Keratinocyte (primary cell): ENCODE results near the gene ALG6. TPM values are rescaled to one million over a fixed set of nuclear protein-coding genes. Genes with fewer than 3 reads are reported as not detected.

ENCODE experiments used
- DNase-seq: peaks from one replicate; pipeline ENCODE4 v3.0.0-alpha.2; 2011; ENCODE audit warnings: low read depth, missing footprints, low spot score
- FAIRE-seq: peaks from 2 replicates; lab custom pipeline; 2011; peaks lifted over from hg19 to GRCh38; lab: Jason Lieb, UNC
- H2AFZ ChIP-seq: 2 replicates; pipeline ENCODE4 v1.6.0; 2012; ENCODE audit warnings: low read length, control low read depth, inconsistent platforms; ENCODE audit not compliant: control insufficient read depth
- H3K27ac ChIP-seq: 2 replicates; pipeline ENCODE4 v1.5.1; 2011; ENCODE audit warnings: low read length; ENCODE audit not compliant: control insufficient read depth, insufficient read depth
- H3K27me3 ChIP-seq: 3 replicates; pipeline ENCODE4 v1.6.0; 2011; ENCODE audit warnings: low read length; ENCODE audit not compliant: control insufficient read depth, insufficient read depth; ENCODE audit errors: extremely low read depth
- H3K36me3 ChIP-seq, 2 experiments: 2 replicates in 1 of 2; 3 replicates in 1 of 2; pipeline ENCODE4 v1.5.1; 2011; ENCODE audit warnings: low read length in 2 of 2, mild to moderate bottlenecking in 1 of 2; ENCODE audit not compliant: control insufficient read depth in 2 of 2, insufficient read depth in 2 of 2; ENCODE audit errors: extremely low read depth in 1 of 2
- H3K4me1 ChIP-seq: 3 replicates; pipeline ENCODE4 v1.5.1; 2011; ENCODE audit warnings: low read length; ENCODE audit not compliant: control insufficient read depth, insufficient read depth; ENCODE audit errors: extremely low read depth
- H3K4me2 ChIP-seq: 3 replicates; pipeline ENCODE4 v1.6.0; 2011; ENCODE audit warnings: low read depth, low read length; ENCODE audit not compliant: control insufficient read depth, insufficient read depth; ENCODE audit errors: extremely low read depth
- H3K4me3 ChIP-seq, 3 experiments: fragments of 200-600 bp in 1 of 3; sonication (generic) in 1 of 3; 2 replicates in 2 of 3; 3 replicates in 1 of 3; pipeline ENCODE4 v1.5.1; 2011 to 2016; ENCODE audit warnings: low read length in 3 of 3, mild to moderate bottlenecking in 3 of 3, control low read depth in 2 of 3, inconsistent platforms in 1 of 3, low read depth in 1 of 3, mixed read lengths in 1 of 3, mixed run types in 1 of 3, moderate library complexity in 1 of 3; ENCODE audit not compliant: control insufficient read depth in 2 of 3, insufficient read depth in 2 of 3; ENCODE audit errors: extremely low read depth in 1 of 3
- H3K79me2 ChIP-seq: 2 replicates; pipeline ENCODE4 v1.6.0; 2012; ENCODE audit warnings: low read length; ENCODE audit not compliant: control insufficient read depth, insufficient read depth
- H3K9ac ChIP-seq: 3 replicates; pipeline ENCODE4 v1.6.0; 2011; ENCODE audit warnings: low read length; ENCODE audit not compliant: control insufficient read depth, insufficient read depth; ENCODE audit errors: extremely low read depth
- H3K9me1 ChIP-seq: 3 replicates; pipeline ENCODE4 v1.6.0; 2011; ENCODE audit warnings: low read length; ENCODE audit not compliant: control insufficient read depth, insufficient read depth; ENCODE audit errors: extremely low read depth
- H3K9me3 ChIP-seq: 2 replicates; pipeline ENCODE4 v1.5.1; 2012; ENCODE audit warnings: low read depth, low read length; ENCODE audit not compliant: control insufficient read depth
- H4K20me1 ChIP-seq: 3 replicates; pipeline ENCODE4 v1.6.0; 2011; ENCODE audit warnings: low read length; ENCODE audit not compliant: control insufficient read depth, insufficient read depth; ENCODE audit errors: extremely low read depth
- EZH2 ChIP-seq: IDR thresholded peaks from one replicate; pipeline ENCODE4 v1.6.1; 2012; ENCODE audit warnings: inconsistent platforms, mild to moderate bottlenecking, low read length, moderate library complexity
- dilution Hi-C: fragments of 300-500 bp; cut with MboI; formaldehyde crosslinking; loops from one replicate; pipeline ENCODE4 v1.7.0; 2020; ENCODE audit warnings: low sequenced_read_pairs; ENCODE audit not compliant: extremely low pct_ligation_motif_present
- polyA plus RNA-seq, 5 experiments: library from polyadenylated mRNA; depleted of rRNA in 3 of 5; stranded (reverse) in 3 of 5; stranded (forward) in 1 of 5; unstranded in 1 of 5; fragments of >200 nt; gene quantifications; 1 replicate in 1 of 5; 2 replicates in 3 of 5; 3 replicates in 1 of 5; pipeline versions ENCODE4 v1.2.1 to v1.2.3, GENCODE V29; 2011 to 2012; ENCODE audit warnings: missing spikeins in 2 of 5, low read depth in 1 of 5, low replicate concordance in 1 of 5
- TF ChIP-seq, protein P1 (sequence below), 3 experiments: IDR thresholded peaks in 1 of 3; conservative IDR thresholded peaks in 1 of 3; optimal IDR thresholded peaks in 1 of 3; 2 replicates in 2 of 3; 3 replicates in 1 of 3; pipeline versions ENCODE3 to v1.5.1; 2011; ENCODE audit warnings: low read length in 3 of 3, mild to moderate bottlenecking in 3 of 3, moderate library complexity in 2 of 3, control low read depth in 1 of 3, inconsistent platforms in 1 of 3; ENCODE audit not compliant: insufficient read depth in 2 of 3; ENCODE audit errors: extremely low read depth in 1 of 3

The ALG6 gene
- polyA plus RNA-seq, 1 donor (not counting 4 experiments of a cell fraction or from before 2014, with no cell fraction given), result 20.5 TPM

DNA sequence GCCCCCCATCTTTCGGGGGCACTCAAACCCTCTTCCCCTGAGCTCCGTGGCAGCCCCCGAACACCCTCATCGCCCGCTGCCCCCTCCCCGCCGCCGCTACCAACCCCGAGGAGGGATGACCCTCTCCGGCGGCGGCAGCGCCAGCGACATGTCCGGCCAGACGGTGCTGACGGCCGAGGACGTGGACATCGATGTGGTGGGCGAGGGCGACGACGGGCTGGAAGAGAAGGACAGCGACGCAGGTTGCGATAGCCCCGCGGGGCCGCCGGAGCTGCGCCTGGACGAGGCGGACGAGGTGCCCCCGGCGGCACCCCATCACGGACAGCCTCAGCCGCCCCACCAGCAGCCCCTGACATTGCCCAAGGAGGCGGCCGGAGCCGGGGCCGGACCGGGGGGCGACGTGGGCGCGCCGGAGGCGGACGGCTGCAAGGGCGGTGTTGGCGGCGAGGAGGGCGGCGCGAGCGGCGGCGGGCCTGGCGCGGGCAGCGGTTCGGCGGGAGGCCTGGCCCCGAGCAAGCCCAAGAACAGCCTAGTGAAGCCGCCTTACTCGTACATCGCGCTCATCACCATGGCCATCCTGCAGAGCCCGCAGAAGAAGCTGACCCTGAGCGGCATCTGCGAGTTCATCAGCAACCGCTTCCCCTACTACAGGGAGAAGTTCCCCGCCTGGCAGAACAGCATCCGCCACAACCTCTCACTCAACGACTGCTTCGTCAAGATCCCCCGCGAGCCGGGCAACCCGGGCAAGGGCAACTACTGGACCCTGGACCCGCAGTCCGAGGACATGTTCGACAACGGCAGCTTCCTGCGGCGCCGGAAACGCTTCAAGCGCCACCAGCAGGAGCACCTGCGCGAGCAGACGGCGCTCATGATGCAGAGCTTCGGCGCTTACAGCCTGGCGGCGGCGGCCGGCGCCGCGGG is 44.2 kb upstream of the ALG6 start:
- H2AFZ ChIP-seq, result no peak overlapping the region
- FAIRE-seq, result no peak
- dilution Hi-C loops, result no loop called here

DNA sequence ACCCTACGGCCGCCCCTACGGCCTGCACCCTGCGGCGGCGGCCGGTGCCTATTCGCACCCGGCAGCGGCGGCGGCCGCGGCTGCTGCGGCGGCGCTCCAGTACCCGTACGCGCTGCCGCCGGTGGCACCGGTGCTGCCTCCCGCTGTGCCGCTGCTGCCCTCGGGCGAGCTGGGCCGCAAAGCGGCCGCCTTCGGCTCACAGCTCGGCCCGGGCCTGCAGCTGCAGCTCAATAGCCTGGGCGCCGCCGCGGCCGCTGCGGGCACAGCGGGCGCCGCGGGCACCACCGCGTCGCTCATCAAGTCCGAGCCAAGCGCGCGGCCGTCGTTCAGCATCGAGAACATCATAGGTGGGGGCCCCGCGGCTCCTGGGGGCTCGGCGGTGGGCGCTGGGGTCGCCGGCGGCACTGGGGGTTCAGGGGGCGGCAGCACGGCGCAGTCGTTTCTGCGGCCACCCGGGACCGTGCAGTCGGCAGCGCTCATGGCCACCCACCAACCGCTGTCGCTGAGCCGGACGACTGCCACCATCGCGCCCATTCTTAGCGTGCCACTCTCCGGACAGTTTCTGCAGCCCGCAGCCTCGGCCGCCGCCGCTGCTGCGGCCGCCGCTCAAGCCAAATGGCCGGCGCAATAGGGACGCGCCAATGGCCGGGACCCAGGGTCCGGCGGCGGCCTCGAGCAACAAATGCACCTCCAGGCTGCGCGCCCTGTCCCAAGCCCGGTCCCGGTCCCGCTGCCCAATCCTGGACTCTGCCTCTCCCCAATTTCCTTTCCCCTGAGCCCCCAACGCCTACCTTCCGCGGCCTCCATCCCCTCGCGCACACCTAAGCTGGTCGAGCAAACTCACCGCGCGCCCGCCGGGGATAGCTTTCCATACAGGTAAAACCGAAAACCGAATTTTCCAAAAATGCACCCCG is 43.3 kb upstream of the ALG6 start:
- DNase-seq (no peak), FAIRE-seq (no peak)
- Histone ChIP-seq H3K9me1 (no peaks in the 10 kb centered on the region), H3K4me2 (peak overlapping the region; percentile 56), H3K9me3 (peaks cover 4% of the 10 kb centered on the region), H3K4me3 (no peak overlapping the region), H3K9ac (no peak overlapping the region), H3K27ac (no peak overlapping the region), H3K4me1 (no peaks in the 10 kb centered on the region), H4K20me1 (peaks cover 3% of the 10 kb centered on the region), H3K36me3 (no peaks in the 10 kb centered on the region), H3K79me2 (no peaks in the 10 kb centered on the region), H3K27me3 (peaks cover 94% of the 10 kb centered on the region), H2AFZ (no peak overlapping the region)
- dilution Hi-C loops, result no loop called here
- TF ChIP-seq, protein P1, sequence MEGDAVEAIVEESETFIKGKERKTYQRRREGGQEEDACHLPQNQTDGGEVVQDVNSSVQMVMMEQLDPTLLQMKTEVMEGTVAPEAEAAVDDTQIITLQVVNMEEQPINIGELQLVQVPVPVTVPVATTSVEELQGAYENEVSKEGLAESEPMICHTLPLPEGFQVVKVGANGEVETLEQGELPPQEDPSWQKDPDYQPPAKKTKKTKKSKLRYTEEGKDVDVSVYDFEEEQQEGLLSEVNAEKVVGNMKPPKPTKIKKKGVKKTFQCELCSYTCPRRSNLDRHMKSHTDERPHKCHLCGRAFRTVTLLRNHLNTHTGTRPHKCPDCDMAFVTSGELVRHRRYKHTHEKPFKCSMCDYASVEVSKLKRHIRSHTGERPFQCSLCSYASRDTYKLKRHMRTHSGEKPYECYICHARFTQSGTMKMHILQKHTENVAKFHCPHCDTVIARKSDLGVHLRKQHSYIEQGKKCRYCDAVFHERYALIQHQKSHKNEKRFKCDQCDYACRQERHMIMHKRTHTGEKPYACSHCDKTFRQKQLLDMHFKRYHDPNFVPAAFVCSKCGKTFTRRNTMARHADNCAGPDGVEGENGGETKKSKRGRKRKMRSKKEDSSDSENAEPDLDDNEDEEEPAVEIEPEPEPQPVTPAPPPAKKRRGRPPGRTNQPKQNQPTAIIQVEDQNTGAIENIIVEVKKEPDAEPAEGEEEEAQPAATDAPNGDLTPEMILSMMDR (optimal IDR thresholded peaks at IDR 0.05 in 1 of 3, IDR thresholded peaks at IDR 0.05 in 1 of 3, conservative IDR thresholded peaks at IDR 0.05 in 1 of 3; ENCODE audit: extremely low read depth in 1 of 3, insufficient read depth in 2 of 3, low read length in 3 of 3), result no peak
- peak; percentile 95 for TF ChIP-seq EZH2

More for the DNA sequence above, 44.2 kb upstream of the ALG6 start:
- H3K27ac ChIP-seq, result no peak overlapping the region
- H3K27me3 ChIP-seq, result peaks cover 94% of the 10 kb centered on the region
- peak; percentile 100 for TF ChIP-seq EZH2
- TF ChIP-seq, protein P1 (optimal IDR thresholded peaks at IDR 0.05 in 1 of 3, IDR thresholded peaks at IDR 0.05 in 1 of 3, conservative IDR thresholded peaks at IDR 0.05 in 1 of 3; ENCODE audit: extremely low read depth in 1 of 3, insufficient read depth in 2 of 3, low read length in 3 of 3), result peak in 2 of 3 experiments; percentile 6 to 8
- H3K4me3 ChIP-seq, result peak overlapping the region; percentile 12 to 34 (median 22)
- H3K4me2 ChIP-seq, result peak overlapping the region; percentile 56
- H3K9ac ChIP-seq, result no peak overlapping the region
- DNase-seq, result no peak
- no peaks in the 10 kb centered on the region for H3K36me3 ChIP-seq
- H3K4me1 ChIP-seq, result no peaks in the 10 kb centered on the region
- peaks cover 4% of the 10 kb centered on the region for H3K9me3 ChIP-seq
- peaks cover 3% of the 10 kb centered on the region for H4K20me1 ChIP-seq
- H3K79me2 ChIP-seq, result no peaks in the 10 kb centered on the region
- no peaks in the 10 kb centered on the region for H3K9me1 ChIP-seq
